H9 (cell line): ENCODE results near the gene HOXC12. TPM values are rescaled to one million over a fixed set of nuclear protein-coding genes. Genes with fewer than 3 reads are reported as not detected.

Source experiments
- DNase-seq: peaks from one replicate; pipeline ENCODE4 v3.0.0-alpha.2; 2017
- H2AFZ ChIP-seq: one replicate; pipeline ENCODE4 v1.6.1; 2013; ENCODE audit warnings: mild to moderate bottlenecking, low read length, control low read depth, moderate library complexity
- H2AK5ac ChIP-seq: 2 replicates; pipeline ENCODE4 v1.6.1; 2013; ENCODE audit warnings: low read length, control low read depth, mixed read lengths; ENCODE audit not compliant: insufficient read length
- H2BK120ac ChIP-seq: one replicate; pipeline ENCODE4 v1.6.1; 2013; ENCODE audit warnings: low read depth, mild to moderate bottlenecking, low read length, control low read depth, inconsistent platforms; ENCODE audit not compliant: poor library complexity, severe bottlenecking
- H2BK12ac ChIP-seq: 2 replicates; pipeline ENCODE4 v1.6.1; 2013; ENCODE audit warnings: low read length, control low read depth, mixed read lengths, low read depth; ENCODE audit not compliant: insufficient read length
- H2BK15ac ChIP-seq: 2 replicates; pipeline ENCODE4 v1.6.1; 2013; ENCODE audit warnings: low read depth, low read length, control low read depth
- H2BK20ac ChIP-seq: one replicate; pipeline ENCODE4 v1.6.1; 2013; ENCODE audit warnings: low read depth, mild to moderate bottlenecking, low read length, control low read depth, inconsistent platforms; ENCODE audit not compliant: poor library complexity, severe bottlenecking
- H2BK5ac ChIP-seq: 2 replicates; pipeline ENCODE4 v1.6.1; 2013; ENCODE audit warnings: low read length, control low read depth, mixed read lengths; ENCODE audit not compliant: insufficient read length
- H3K14ac ChIP-seq: 2 replicates; pipeline ENCODE4 v1.6.1; 2013; ENCODE audit warnings: low read length, control low read depth; ENCODE audit not compliant: insufficient read depth
- H3K18ac ChIP-seq: 2 replicates; pipeline ENCODE4 v1.6.1; 2013; ENCODE audit warnings: low read depth, mild to moderate bottlenecking, mixed read lengths, low read length, control low read depth; ENCODE audit not compliant: insufficient read length
- H3K23ac ChIP-seq: 2 replicates; pipeline ENCODE4 v1.6.1; 2013; ENCODE audit warnings: low read length, control low read depth, mixed read lengths, low read depth; ENCODE audit not compliant: insufficient read length
- H3K23me2 ChIP-seq: 2 replicates; pipeline ENCODE4 v1.6.1; 2013; ENCODE audit warnings: low read depth, mild to moderate bottlenecking, mixed read lengths, low read length, control low read depth; ENCODE audit not compliant: insufficient read length, poor library complexity, severe bottlenecking
- H3K27ac ChIP-seq: 2 replicates; pipeline ENCODE4 v1.5.1; 2013; ENCODE audit warnings: low read length, control low read depth, mixed read lengths, low read depth; ENCODE audit not compliant: insufficient read length
- H3K27me3 ChIP-seq: 2 replicates; pipeline ENCODE4 v1.6.1; 2013; ENCODE audit warnings: low read length, control low read depth, inconsistent platforms; ENCODE audit not compliant: insufficient read depth
- H3K4ac ChIP-seq: 2 replicates; pipeline ENCODE4 v1.6.1; 2013; ENCODE audit warnings: low read depth, mild to moderate bottlenecking, control low read depth, inconsistent platforms, low read length, moderate library complexity
- H3K4me1 ChIP-seq: 2 replicates; pipeline ENCODE4 v1.6.1; 2013; ENCODE audit warnings: low read length, control low read depth, inconsistent platforms; ENCODE audit not compliant: insufficient read depth
- H3K4me2 ChIP-seq: 2 replicates; pipeline ENCODE4 v1.6.1; 2013; ENCODE audit warnings: low read length, control low read depth, mixed read lengths; ENCODE audit not compliant: insufficient read length, insufficient read depth
- H3K56ac ChIP-seq: 2 replicates; pipeline ENCODE4 v1.6.1; 2013; ENCODE audit warnings: low read depth, mild to moderate bottlenecking, mixed read lengths, low read length, control low read depth; ENCODE audit not compliant: insufficient read length
- H3K79me1 ChIP-seq: 2 replicates; pipeline ENCODE4 v1.6.1; 2013; ENCODE audit warnings: low read depth, mild to moderate bottlenecking, moderate library complexity, low read length, control low read depth, inconsistent platforms; ENCODE audit not compliant: insufficient read depth, poor library complexity, severe bottlenecking
- H3K79me2 ChIP-seq: 2 replicates; pipeline ENCODE4 v1.6.1; 2013; ENCODE audit warnings: low read length, control low read depth, inconsistent platforms; ENCODE audit not compliant: insufficient read depth
- H3K9ac ChIP-seq: 2 replicates; pipeline ENCODE4 v1.6.1; 2013; ENCODE audit warnings: low read length, control low read depth, mixed read lengths; ENCODE audit not compliant: insufficient read length; ENCODE audit errors: extremely low read depth
- H3K9me3 ChIP-seq: one replicate; pipeline ENCODE4 v1.6.1; 2013; ENCODE audit warnings: low read depth, low read length, inconsistent platforms; ENCODE audit not compliant: control insufficient read depth
- H3T11ph ChIP-seq: one replicate; pipeline ENCODE4 v1.6.1; 2013; ENCODE audit warnings: mild to moderate bottlenecking, low read length, control low read depth, inconsistent platforms
- H4K20me1 ChIP-seq: one replicate; pipeline ENCODE4 v1.6.1; 2013; ENCODE audit not compliant: control insufficient read depth, insufficient read length, insufficient read depth
- H4K5ac ChIP-seq: 2 replicates; pipeline ENCODE4 v1.6.1; 2013; ENCODE audit warnings: low read depth, mild to moderate bottlenecking, mixed read lengths, low read length, control low read depth; ENCODE audit not compliant: insufficient read length
- H4K8ac ChIP-seq: replicated peaks from 2 replicates; pipeline ENCODE4 v1.6.1; 2013; ENCODE audit warnings: low read length, control low read depth, mixed read lengths, low read depth; ENCODE audit not compliant: insufficient read length
- H4K91ac ChIP-seq: 2 replicates; pipeline ENCODE4 v1.6.1; 2013; ENCODE audit warnings: low read depth, mild to moderate bottlenecking, moderate library complexity, mixed read lengths, low read length, control low read depth; ENCODE audit not compliant: insufficient read length
- H3K27ac Mint-ChIP-seq, 3 experiments: 2 replicates in 2 of 3; 3 replicates in 1 of 3; pipeline ENCODE4 v1.8.0; 2020 to 2021; ENCODE audit warnings: mixed read lengths in 3 of 3, mild to moderate bottlenecking in 1 of 3, moderate library complexity in 1 of 3
- H3K27me3 Mint-ChIP-seq: 2 replicates; pipeline ENCODE4 v1.8.0; 2021; ENCODE audit warnings: low read depth, mild to moderate bottlenecking, moderate library complexity, mixed read lengths
- H3K36me3 Mint-ChIP-seq, 3 experiments: 2 replicates in 2 of 3; 3 replicates in 1 of 3; pipeline ENCODE4 v1.8.0; 2020 to 2021; ENCODE audit warnings: low read depth in 3 of 3, mixed read lengths in 3 of 3; ENCODE audit not compliant: insufficient read depth in 1 of 3
- H3K4me1 Mint-ChIP-seq, 2 experiments: 2 replicates each; pipeline ENCODE4 v1.8.0; 2020; ENCODE audit warnings: mixed read lengths in 2 of 2
- H3K4me3 Mint-ChIP-seq, 2 experiments: 2 replicates in 1 of 2; 3 replicates in 1 of 2; pipeline ENCODE4 v1.8.0; 2020 to 2021; ENCODE audit warnings: mild to moderate bottlenecking in 2 of 2, mixed read lengths in 2 of 2, moderate library complexity in 1 of 2
- H3K9me3 Mint-ChIP-seq, 2 experiments: 2 replicates in 1 of 2; 3 replicates in 1 of 2; pipeline ENCODE4 v1.8.0; 2020; ENCODE audit warnings: mild to moderate bottlenecking in 2 of 2, mixed read lengths in 2 of 2, moderate library complexity in 1 of 2
- CTCF ChIP-seq: fragments of 200-600 bp; sonication (generic); conservative IDR thresholded peaks from 3 replicates; pipeline ENCODE4 v1.8.0; 2021; ENCODE audit warnings: antibody characterized with exemption, mild to moderate bottlenecking
- WGBS: extraction: QIAGEN DNeasy Blood & Tissue Kit; methylation state at CpG from one replicate; pipeline ENCODE4 v1.1.7; 2013; ENCODE audit warnings: missing lambda C conversion rate, low lambda C conversion rate, mixed read lengths; ENCODE audit not compliant: insufficient read length; ENCODE audit errors: extremely low coverage; 5-methylcytosine and 5-hydroxymethylcytosine counted together
- total RNA-seq: library from RNA; stranded (reverse); gene quantifications from 2 replicates; pipeline ENCODE4 v1.2.1, GENCODE V29; 2021

The HOXC12 gene
- total RNA-seq, 1 experiment from 2014 or later = not detected

GRCh38 chr12:53981634-53982565, 27.2 kb downstream of the HOXC12 start:
- Histone ChIP-seq H2AFZ (no peak overlapping the region), H4K8ac (no peak overlapping the region), H3K9ac (no peak overlapping the region), H3K4me2 (no peak overlapping the region), H2BK15ac (no peak overlapping the region), H3K27me3 (peaks cover 94% of the 10 kb centered on the region), H3K23me2 (no peaks in the 10 kb centered on the region), H2BK5ac (no peak overlapping the region), H4K20me1 (no peaks in the 10 kb centered on the region), H3K79me2 (no peaks in the 10 kb centered on the region), H3K18ac (no peak overlapping the region), H3K56ac (no peak overlapping the region), H3T11ph (no peak overlapping the region), H2BK12ac (no peak overlapping the region), H3K9me3 (no peaks in the 10 kb centered on the region), H3K27ac (no peak overlapping the region), H2AK5ac (no peak overlapping the region), H4K5ac (no peak overlapping the region), H3K4ac (no peak overlapping the region), H2BK20ac (no peak overlapping the region), H4K91ac (no peak overlapping the region), H2BK120ac (no peak overlapping the region), H3K4me1 (no peaks in the 10 kb centered on the region), H3K23ac (no peak overlapping the region), H3K79me1 (no peaks in the 10 kb centered on the region), H3K14ac (no peak overlapping the region)
- H3K9me3 Mint-ChIP-seq = peaks cover 9 to 20% of the 10 kb centered on the region in 2 experiments; a peak in 4 of 5 replicates
- no peaks in the 10 kb centered on the region; a peak in 2 of 7 replicates for H3K36me3 Mint-ChIP-seq
- H3K4me1 Mint-ChIP-seq = peaks cover 3 to 12% of the 10 kb centered on the region in 2 experiments; a peak in 2 of 4 replicates
- no CpG with 5 or more reads among the region's 30 CpGs for WGBS
- peaks cover 100% of the 10 kb centered on the region for H3K27me3 Mint-ChIP-seq
- no peak for TF ChIP-seq CTCF
- no peak overlapping the region for H3K4me3 Mint-ChIP-seq
- DNase-seq = no peak
- no peak overlapping the region for H3K27ac Mint-ChIP-seq
